HG03097 (cell line): ENCODE measurements around the gene SFSWAP.
"Not testable (repeated sequence)": the region's sequence is repeated elsewhere in the genome, so short reads cannot be mapped to it uniquely, and the experiment has no call there.

ENCODE experiments used
- ATAC-seq: cut with Tn5 transposase; IDR thresholded peaks from one replicate; pipeline ENCODE4 v1.9.1; 2021; ENCODE audit not compliant: unreplicated experiment, low FRiP score

SFSWAP gene

DNA sequence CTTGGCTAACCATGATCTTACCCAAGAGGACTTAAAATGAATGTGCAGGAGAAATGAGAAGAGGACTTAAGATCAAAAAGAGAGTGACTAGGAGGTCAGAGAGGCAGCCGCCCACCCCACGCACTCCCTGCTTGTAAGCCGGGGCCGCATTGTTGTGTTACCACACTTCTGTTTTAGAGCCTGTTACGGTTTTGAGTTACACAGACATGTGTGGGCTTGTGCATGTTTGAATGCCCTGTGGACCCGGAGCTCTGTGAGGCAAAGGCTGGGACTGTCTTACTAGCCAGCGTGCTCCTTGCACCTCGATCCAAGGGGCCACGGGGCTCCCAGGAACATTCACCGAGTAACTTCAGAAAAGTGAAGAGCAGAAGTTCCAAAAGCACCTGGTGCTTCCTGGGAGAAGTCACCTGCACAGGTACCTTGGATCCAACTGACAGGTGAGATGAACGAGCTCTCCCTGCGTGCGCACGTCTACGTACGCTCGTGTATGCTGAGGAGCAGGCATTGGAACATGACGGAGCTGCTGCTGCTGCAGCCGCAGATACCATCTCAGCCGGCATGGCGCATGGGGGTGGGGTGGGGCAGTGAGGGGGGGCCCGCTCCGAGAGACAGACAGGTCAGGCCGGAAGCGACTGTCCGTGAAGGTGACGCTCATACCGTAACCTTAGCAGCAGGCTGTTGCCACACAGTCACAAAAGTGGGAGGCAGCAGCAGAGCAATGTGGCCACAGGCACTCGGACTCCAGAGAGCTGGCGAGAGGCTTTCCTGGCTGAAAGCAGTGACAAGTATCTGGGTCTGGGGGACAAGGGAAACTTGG is 23.7 kb downstream of the SFSWAP start:
- no peak for ATAC-seq

DNA sequence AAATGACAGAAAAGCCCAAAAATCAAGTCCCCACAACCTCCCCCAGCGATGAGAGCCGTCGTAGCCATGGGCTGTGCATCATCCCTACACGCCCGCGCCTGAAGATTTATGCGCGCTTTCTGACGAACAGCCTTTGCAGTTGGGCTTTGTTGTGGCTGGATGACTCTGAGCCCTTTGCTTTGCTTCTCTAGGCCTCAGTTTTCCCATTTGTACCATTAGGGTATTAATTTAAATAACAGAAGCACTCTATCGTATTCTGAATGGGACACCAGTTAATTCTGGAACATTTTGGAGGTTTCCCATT is 24.2 kb downstream of the SFSWAP start:
- no peak for ATAC-seq

GRCh38 chr12:131735476-131736445 is 24.9 kb downstream of the SFSWAP start:
- no peak for ATAC-seq

DNA sequence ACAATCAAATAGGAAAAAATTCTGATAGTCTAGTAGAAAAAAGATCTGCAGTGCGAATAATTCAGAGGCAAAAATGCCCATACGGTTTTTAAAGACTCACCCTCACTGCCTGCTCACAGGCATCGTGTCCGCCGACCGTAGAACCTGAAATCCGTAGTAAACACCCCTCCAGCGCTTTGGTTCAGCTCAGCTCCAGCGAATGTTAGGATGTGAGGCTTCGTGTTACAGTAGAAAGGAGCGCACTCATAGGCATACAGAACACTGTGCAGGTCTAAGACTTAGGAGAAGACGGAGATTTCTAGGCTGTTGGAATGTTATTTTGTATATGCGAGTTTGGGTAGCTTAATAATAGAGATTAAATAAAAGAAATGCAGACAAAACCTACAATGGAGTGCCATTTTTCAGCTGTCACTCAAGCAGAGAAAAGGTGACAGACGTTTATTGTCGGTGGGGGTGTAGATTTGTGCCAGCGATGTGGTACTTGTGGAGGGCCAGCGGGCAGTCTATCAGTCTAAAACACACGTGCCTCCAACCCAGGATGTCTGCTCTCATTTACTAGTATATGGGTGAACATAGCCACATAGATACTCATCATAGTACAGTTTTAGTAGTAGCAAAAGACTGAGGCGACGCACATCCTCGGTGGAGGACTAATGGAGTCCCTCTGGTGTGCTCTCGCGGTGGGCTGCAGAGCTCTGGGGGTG is 25.7 kb downstream of the SFSWAP start:
- no peak for ATAC-seq

- no peak for ATAC-seq
These were observed 26.4 kb downstream of the SFSWAP start for GRCh38 chr12:131737150-131737827.

DNA sequence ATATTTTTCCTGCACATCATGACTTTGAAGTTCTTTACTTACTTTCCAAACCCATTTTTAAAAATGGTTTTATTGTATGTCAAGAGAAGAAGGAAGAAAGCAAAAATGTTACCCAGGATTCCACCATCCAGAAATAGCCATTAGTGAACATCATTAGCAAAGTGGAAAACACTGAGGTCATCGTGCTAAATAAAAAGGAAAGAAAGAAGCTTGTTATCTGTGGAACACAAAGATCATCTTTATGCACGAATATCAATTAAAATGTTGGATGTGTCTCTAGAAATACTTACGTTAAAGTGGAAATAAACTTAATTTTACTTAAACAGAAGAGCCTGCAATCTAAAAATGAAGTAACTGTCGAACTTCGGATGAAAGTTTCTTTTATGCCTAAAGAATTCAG is 27.3 kb downstream of the SFSWAP start:
- no peak for ATAC-seq

- ATAC-seq = no peak
These were observed 29.7 kb downstream of the SFSWAP start for GRCh38 chr12:131740626-131741025.

GRCh38 chr12:131742761-131743160 is 31.9 kb downstream of the SFSWAP start:
- not testable (repeated sequence) for ATAC-seq

GRCh38 chr12:131743410-131743809 is 32.5 kb downstream of the SFSWAP start:
- ATAC-seq = not testable (repeated sequence)

GRCh38 chr12:131743880-131744279 is 33.0 kb downstream of the SFSWAP start:
- not testable (repeated sequence) for ATAC-seq

DNA sequence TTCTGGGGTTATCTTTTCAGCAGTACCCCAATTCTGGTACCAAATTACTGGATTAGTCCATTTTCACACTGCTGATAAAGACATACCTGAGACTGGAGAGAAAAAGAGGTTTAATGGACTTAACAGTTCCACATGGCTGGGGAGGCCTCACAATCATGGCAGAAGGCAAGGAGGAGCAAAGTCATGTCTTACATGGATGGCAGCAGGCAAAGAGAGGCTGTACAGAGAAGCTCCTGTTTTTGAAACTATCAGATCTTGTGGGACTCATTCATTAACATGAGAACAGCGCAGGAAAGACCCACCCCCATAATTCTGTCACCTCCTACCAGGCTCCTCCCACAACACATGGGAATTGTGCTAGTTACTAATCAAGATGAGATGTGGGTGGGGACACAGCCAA is 33.8 kb downstream of the SFSWAP start:
- not testable (repeated sequence) for ATAC-seq

- no peak for ATAC-seq
These were observed 34.8 kb downstream of the SFSWAP start for GRCh38 chr12:131745706-131746105.

- no peak for ATAC-seq
These were observed 36.6 kb downstream of the SFSWAP start for GRCh38 chr12:131747276-131748177.

GRCh38 chr12:131749618-131750315 is 38.9 kb downstream of the SFSWAP start:
- ATAC-seq = no peak

DNA sequence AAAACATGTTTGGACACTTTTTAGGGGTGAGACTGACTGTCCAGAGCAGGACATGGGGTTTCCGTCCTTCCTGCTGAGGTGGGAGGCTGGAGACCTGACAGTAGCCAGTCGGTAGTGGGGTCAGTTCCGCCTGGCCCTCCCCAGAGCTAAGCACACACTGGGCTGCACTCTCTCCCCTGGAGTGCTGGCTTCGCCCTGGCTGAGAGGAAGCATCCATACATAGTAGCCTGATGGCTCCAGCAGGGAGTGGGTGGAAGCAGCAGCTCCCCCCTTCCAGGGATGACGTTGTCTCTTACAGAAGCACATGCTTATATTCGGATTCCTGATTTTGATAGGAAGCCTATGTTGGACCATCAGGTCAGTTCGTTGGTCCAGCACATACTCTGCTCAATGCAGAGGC is 40.4 kb downstream of the SFSWAP start:
- no peak for ATAC-seq

- ATAC-seq = no peak
These were observed 41.6 kb downstream of the SFSWAP start for GRCh38 chr12:131752451-131752850.

DNA sequence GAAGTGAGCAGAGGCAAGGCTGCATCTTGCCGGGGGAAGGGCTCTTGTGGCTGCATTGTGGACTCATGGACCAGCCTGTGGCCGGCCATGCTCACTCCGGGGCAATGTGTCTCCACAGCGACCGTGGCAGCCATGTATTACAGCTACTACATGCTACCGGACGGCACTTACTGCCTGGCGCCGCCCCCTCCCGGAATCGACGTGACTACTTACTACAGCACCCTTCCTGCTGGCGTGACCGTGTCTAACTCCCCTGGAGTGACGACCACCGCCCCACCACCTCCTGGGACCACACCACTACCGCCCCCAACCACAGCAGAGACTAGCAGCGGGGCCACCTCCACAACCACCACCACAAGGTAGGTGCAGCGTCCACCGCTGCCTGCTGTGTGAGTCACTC is 42.1 kb downstream of the SFSWAP start:
- ATAC-seq = no peak

DNA sequence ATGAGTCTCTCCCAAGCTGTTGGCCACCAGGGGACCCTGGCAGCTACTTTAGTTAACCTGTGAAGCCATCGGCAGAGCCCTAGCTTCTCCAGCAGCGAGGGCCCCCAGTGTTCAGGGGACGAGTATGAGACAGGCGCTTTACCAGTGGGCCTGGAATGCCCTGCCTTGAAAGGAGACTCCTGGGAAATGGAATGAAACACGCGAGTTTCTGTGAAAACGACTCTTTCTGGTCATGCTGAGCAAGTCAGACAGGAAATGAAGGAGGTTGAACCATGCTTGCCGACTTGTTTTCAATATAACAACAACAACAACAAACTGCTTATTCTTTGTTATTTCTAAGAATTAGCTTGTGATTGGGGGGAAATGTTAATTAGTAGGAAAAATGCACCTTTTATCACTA is 42.9 kb downstream of the SFSWAP start:
- no peak for ATAC-seq

GRCh38 chr12:131754184-131754583 is 43.3 kb downstream of the SFSWAP start:
- no peak for ATAC-seq
